HCT116 (cell line): Measurements from ENCODE around the gene CLIC5. TPM values are rescaled to one million over a fixed set of nuclear protein-coding genes. Genes with fewer than 3 reads are reported as not detected.

Source experiments
- ATAC-seq: fragments of 200-7000 bp; cut with Tn5 transposase; 2 replicates; pipeline ENCODE4 v1.9.1; 2020; ENCODE audit warnings: mild to moderate bottlenecking, moderate library complexity
- BruUV-seq: library from RNA; stranded (reverse); fragments of 400-500 nt; replicated peaks from 2 replicates; lab custom pipeline; 2021; lab: Mats Ljungman, UMichigan
- CTCF ChIA-PET: fragments of 300-600 bp; sonication (Branson Sonifier 250); formaldehyde crosslinking; loops from one replicate; lab custom pipeline; 2021; ENCODE audit warnings: antibody characterized with exemption; lab: Charles Lee
- POLR2A ChIA-PET: fragments of 300-600, 350-600 bp; sonication (Branson Sonifier 250); formaldehyde crosslinking; loops from one replicate; lab custom pipeline; 2021; ENCODE audit warnings: antibody characterized with exemption; lab: Charles Lee
- RAD21 ChIA-PET, 2 experiments: fragments of 300-600 bp; sonication (Branson Sonifier 250); formaldehyde crosslinking; loops; one replicate each; lab custom pipeline; 2023; ENCODE audit warnings: low total read pairs in 2 of 2; ENCODE audit not compliant: uncharacterized antibody in 2 of 2, unreplicated experiment in 2 of 2, low non-redundant PET in 1 of 2; lab: Charles Lee
- DNase-seq: peaks from one replicate; pipeline ENCODE4 v3.0.0-alpha.2; 2010; ENCODE audit warnings: low read depth, low spot score
- H2AFZ ChIP-seq: fragments of 200-600 bp; shearing (Covaris generic), sonication (generic); 2 replicates; pipeline ENCODE4 v1.6.1; 2017; ENCODE audit warnings: low read depth, mixed run types, mixed read lengths, antibody characterized with exemption, low read length; ENCODE audit not compliant: poor library complexity, severe bottlenecking
- H3K27ac ChIP-seq: 2 replicates; pipeline ENCODE4 v1.5.1; 2012; ENCODE audit warnings: low read depth, low read length
- H3K27me3 ChIP-seq: fragments of 200-600 bp; sonication (generic); 2 replicates; pipeline ENCODE4 v1.6.1; 2016; ENCODE audit warnings: mixed run types, low read length, mixed read lengths; ENCODE audit not compliant: insufficient read depth
- H3K36me3 ChIP-seq, 2 experiments: fragments of 200-500 bp in 1 of 2; fragments of 200-600 bp in 1 of 2; sonication (Bioruptor generic) in 1 of 2; sonication (generic) in 1 of 2; 2 replicates each; pipeline versions ENCODE4 v1.5.1 to v1.6.1; 2014 to 2016; ENCODE audit warnings: low read length in 2 of 2, inconsistent platforms in 1 of 2, mixed read lengths in 1 of 2, mixed run types in 1 of 2; ENCODE audit not compliant: insufficient read depth in 2 of 2, control insufficient read depth in 1 of 2
- H3K4me1 ChIP-seq, 2 experiments: fragments of 200-600 bp in 1 of 2; sonication (generic) in 1 of 2; 2 replicates each; pipeline versions ENCODE4 v1.5.1 to v1.6.1; 2012 to 2017; ENCODE audit warnings: low read length in 2 of 2, inconsistent platforms in 1 of 2, mild to moderate bottlenecking in 1 of 2, mixed read lengths in 1 of 2, mixed run types in 1 of 2, moderate library complexity in 1 of 2; ENCODE audit not compliant: insufficient read depth in 2 of 2, control insufficient read depth in 1 of 2
- H3K4me2 ChIP-seq: fragments of 200-600 bp; sonication (generic); 2 replicates; pipeline ENCODE4 v1.6.1; 2017; ENCODE audit warnings: mixed run types, low read length, mixed read lengths
- H3K4me3 ChIP-seq, 2 experiments: fragments of 200-600 bp in 1 of 2; sonication (generic) in 1 of 2; replicated peaks in 1 of 2; 2 replicates each; pipeline ENCODE4 v1.5.1; 2011 to 2016; ENCODE audit warnings: low read length in 2 of 2, control low read depth in 1 of 2, low read depth in 1 of 2, mild to moderate bottlenecking in 1 of 2, mixed read lengths in 1 of 2, mixed run types in 1 of 2
- H3K79me2 ChIP-seq: fragments of 200-600 bp; sonication (generic); 2 replicates; pipeline ENCODE4 v1.6.1; 2017; ENCODE audit warnings: mild to moderate bottlenecking, mixed run types, low read length, moderate library complexity, mixed read lengths; ENCODE audit not compliant: insufficient read depth
- H3K9ac ChIP-seq: fragments of 200-600 bp; sonication (generic); 2 replicates; pipeline ENCODE4 v1.6.1; 2016; ENCODE audit warnings: low read length, mixed read lengths
- H3K9me2 ChIP-seq: fragments of 200-600 bp; sonication (generic), shearing (Covaris generic); 2 replicates; pipeline ENCODE4 v1.6.1; 2017; ENCODE audit warnings: mixed run types, mild to moderate bottlenecking, moderate library complexity; ENCODE audit not compliant: insufficient read depth
- H3K9me3 ChIP-seq, 2 experiments: fragments of 200-500 bp in 1 of 2; fragments of 200-600 bp in 1 of 2; sonication (Bioruptor generic) in 1 of 2; sonication (generic) in 1 of 2; 2 replicates each; pipeline ENCODE4 v1.6.1; 2014 to 2017; ENCODE audit warnings: low read length in 2 of 2, mixed read lengths in 2 of 2, inconsistent platforms in 1 of 2, low read depth in 1 of 2, mild to moderate bottlenecking in 1 of 2, mixed run types in 1 of 2, moderate library complexity in 1 of 2; ENCODE audit not compliant: control insufficient read depth in 1 of 2, insufficient read depth in 1 of 2
- H4K20me1 ChIP-seq: fragments of 200-600 bp; sonication (generic), shearing (Covaris generic); 2 replicates; pipeline ENCODE4 v1.6.1; 2017; ENCODE audit warnings: mixed run types, mild to moderate bottlenecking, moderate library complexity; ENCODE audit not compliant: insufficient read depth
- CEBPB ChIP-seq: IDR thresholded peaks from 2 replicates; pipeline ENCODE4 v1.6.1; 2012; ENCODE audit warnings: low read depth
- EGR1 ChIP-seq: IDR thresholded peaks from 2 replicates; pipeline ENCODE4 v1.6.1; 2012; ENCODE audit warnings: low read depth
- ELF1 ChIP-seq: IDR thresholded peaks from 2 replicates; pipeline ENCODE4 v1.6.1; 2012; ENCODE audit warnings: low read depth, borderline replicate concordance
- FOSL1 ChIP-seq: IDR thresholded peaks from 2 replicates; pipeline ENCODE4 v1.6.1; 2012; ENCODE audit warnings: low read depth
- JUND ChIP-seq: IDR thresholded peaks from 2 replicates; pipeline ENCODE4 v1.6.1; 2012
- POLR2AphosphoS5 ChIP-seq: IDR thresholded peaks from 2 replicates; pipeline ENCODE4 v1.6.1; 2011; ENCODE audit warnings: mild to moderate bottlenecking, low read depth, low read length, moderate library complexity
- RAD21 ChIP-seq: IDR thresholded peaks from 2 replicates; pipeline ENCODE4 v1.6.1; 2012; ENCODE audit warnings: low read depth, mild to moderate bottlenecking
- SIN3A ChIP-seq: IDR thresholded peaks from 2 replicates; pipeline ENCODE4 v1.6.1; 2012; ENCODE audit warnings: low read depth
- ZNF274 ChIP-seq: fragments of 200-500 bp; sonication (Bioruptor generic); IDR thresholded peaks from 2 replicates; pipeline ENCODE4 v1.6.1; 2014; ENCODE audit warnings: mild to moderate bottlenecking, low read depth, low read length, inconsistent platforms
- intact Hi-C: fragments of 100-400 bp; cut with micrococcal nuclease; formaldehyde crosslinking; loops from 2 replicates; pipeline ENCODE4 v1.10.0; 2022
- total RNA-seq: library from RNA; stranded (reverse); gene quantifications from one replicate; pipeline ENCODE4 v1.2.1, GENCODE V29; 2021; ENCODE audit not compliant: unreplicated experiment
- TF ChIP-seq, protein P1 (sequence below): IDR thresholded peaks from 2 replicates; pipeline ENCODE4 v1.6.1; 2012
- TF ChIP-seq, protein P2 (sequence below), 3 experiments: fragments of 200-600 bp in 1 of 3; sonication (generic) in 1 of 3; IDR thresholded peaks in 2 of 3; conservative IDR thresholded peaks in 1 of 3; 2 replicates each; pipeline ENCODE4 v1.5.1; 2012 to 2017; ENCODE audit warnings: low read depth in 2 of 3, low read length in 2 of 3, antibody characterized with exemption in 1 of 3, borderline replicate concordance in 1 of 3, control low read depth in 1 of 3, mild to moderate bottlenecking in 1 of 3, mixed read lengths in 1 of 3, mixed run types in 1 of 3, moderate library complexity in 1 of 3; ENCODE audit not compliant: insufficient read depth in 1 of 3

The CLIC5 gene
- total RNA-seq, 1 experiment from 2014 or later: 0.20 TPM

DNA sequence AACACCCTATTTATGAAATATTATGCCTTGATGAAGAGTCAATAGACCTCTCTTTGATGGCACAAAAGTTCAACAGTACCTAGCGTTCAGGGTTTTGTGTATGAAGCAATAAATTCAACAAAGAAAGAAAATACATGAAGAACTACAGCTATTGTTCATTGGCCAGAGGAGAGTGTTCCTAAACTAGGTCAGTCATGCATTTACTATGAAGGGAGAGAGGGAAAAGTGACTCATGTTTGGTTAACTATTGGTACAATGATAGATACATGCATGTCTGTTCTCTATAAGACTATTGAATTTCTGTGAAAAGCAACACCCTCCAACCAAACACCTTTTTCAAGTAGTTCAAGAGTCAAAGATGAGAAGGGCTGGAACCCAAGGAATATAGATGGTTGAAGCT is 50.7 kb downstream of the CLIC5 start:
- H3K9me2 ChIP-seq: no peaks in the 10 kb centered on the region
- H4K20me1 ChIP-seq: no peaks in the 10 kb centered on the region
- H3K9me3 ChIP-seq: no peaks in the 10 kb centered on the region
- intact Hi-C loops: no loop called here
- DNase-seq (no peak), ATAC-seq (no peak)
- no peak overlapping the region for H3K27ac ChIP-seq
- no peaks in the 10 kb centered on the region for H3K79me2 ChIP-seq
- peaks cover 0 to 10% of the 10 kb centered on the region in 2 experiments; a peak in 2 of 4 replicates for H3K4me1 ChIP-seq
- no peaks in the 10 kb centered on the region for H3K36me3 ChIP-seq
- H3K27me3 ChIP-seq: no peaks in the 10 kb centered on the region
- CTCF ChIA-PET: no interaction called here
- H2AFZ ChIP-seq: no peak overlapping the region
- no TSS peak for BruUV-seq
- H3K9ac ChIP-seq: no peak overlapping the region
- H3K4me3 ChIP-seq: no peak overlapping the region
- POLR2A ChIA-PET: no interaction called here
- no peak overlapping the region for H3K4me2 ChIP-seq
- TF ChIP-seq RAD21 (no peak), ELF1 (no peak), EGR1 (no peak), POLR2AphosphoS5 (no peak)
- TF ChIP-seq, protein P1, sequence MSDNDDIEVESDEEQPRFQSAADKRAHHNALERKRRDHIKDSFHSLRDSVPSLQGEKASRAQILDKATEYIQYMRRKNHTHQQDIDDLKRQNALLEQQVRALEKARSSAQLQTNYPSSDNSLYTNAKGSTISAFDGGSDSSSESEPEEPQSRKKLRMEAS: no peak
- TF ChIP-seq, protein P2, sequence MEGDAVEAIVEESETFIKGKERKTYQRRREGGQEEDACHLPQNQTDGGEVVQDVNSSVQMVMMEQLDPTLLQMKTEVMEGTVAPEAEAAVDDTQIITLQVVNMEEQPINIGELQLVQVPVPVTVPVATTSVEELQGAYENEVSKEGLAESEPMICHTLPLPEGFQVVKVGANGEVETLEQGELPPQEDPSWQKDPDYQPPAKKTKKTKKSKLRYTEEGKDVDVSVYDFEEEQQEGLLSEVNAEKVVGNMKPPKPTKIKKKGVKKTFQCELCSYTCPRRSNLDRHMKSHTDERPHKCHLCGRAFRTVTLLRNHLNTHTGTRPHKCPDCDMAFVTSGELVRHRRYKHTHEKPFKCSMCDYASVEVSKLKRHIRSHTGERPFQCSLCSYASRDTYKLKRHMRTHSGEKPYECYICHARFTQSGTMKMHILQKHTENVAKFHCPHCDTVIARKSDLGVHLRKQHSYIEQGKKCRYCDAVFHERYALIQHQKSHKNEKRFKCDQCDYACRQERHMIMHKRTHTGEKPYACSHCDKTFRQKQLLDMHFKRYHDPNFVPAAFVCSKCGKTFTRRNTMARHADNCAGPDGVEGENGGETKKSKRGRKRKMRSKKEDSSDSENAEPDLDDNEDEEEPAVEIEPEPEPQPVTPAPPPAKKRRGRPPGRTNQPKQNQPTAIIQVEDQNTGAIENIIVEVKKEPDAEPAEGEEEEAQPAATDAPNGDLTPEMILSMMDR (IDR thresholded peaks at IDR 0.05 in 2 of 3, conservative IDR thresholded peaks at IDR 0.05 in 1 of 3; ENCODE audit: borderline replicate concordance in 1 of 3, insufficient read depth in 1 of 3, low read depth in 2 of 3, low read length in 2 of 3): no peak
- RAD21 ChIA-PET: no interaction called here

DNA sequence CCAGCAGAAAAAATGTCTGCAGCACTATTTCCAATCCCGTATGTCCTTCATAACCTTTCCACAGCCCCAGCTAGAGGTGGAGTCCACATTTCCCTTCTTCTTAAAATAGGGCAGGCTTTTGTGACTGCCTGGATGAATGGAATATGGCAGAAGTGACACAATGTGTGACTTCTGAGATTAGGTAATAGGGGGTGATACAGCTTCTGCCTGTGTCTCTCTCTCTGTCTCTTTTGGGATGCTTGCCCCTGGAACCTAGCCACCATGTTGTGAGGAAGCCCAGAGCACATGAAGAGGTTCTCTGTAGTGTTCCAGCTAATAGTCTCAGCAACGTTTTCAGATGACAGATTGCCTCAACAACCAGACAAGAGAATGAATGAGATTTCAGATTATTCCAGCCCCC is 51.4 kb downstream of the CLIC5 start:
- H3K4me3 ChIP-seq: no peak overlapping the region
- ATAC-seq (no peak), DNase-seq (no peak)
- ChIA-PET POLR2A (no interaction called here), CTCF (no interaction called here), RAD21 (no interaction called here)
- no peaks in the 10 kb centered on the region for H3K9me2 ChIP-seq
- no peak for TF ChIP-seq JUND
- TF ChIP-seq ZNF274: no peak
- TF ChIP-seq SIN3A: no peak
- TF ChIP-seq FOSL1: no peak
- no peak for TF ChIP-seq CEBPB
- TF ChIP-seq, protein P2 (IDR thresholded peaks at IDR 0.05 in 2 of 3, conservative IDR thresholded peaks at IDR 0.05 in 1 of 3; ENCODE audit: borderline replicate concordance in 1 of 3, insufficient read depth in 1 of 3, low read depth in 2 of 3, low read length in 2 of 3): no peak
- BruUV-seq: no TSS peak
- peaks cover 0 to 10% of the 10 kb centered on the region in 2 experiments; a peak in 2 of 4 replicates for H3K4me1 ChIP-seq
- no peaks in the 10 kb centered on the region for H3K36me3 ChIP-seq
- H2AFZ ChIP-seq: no peak overlapping the region
- H3K27ac ChIP-seq: no peak overlapping the region
- no peak overlapping the region for H3K4me2 ChIP-seq
- H3K79me2 ChIP-seq: no peaks in the 10 kb centered on the region
- no peak overlapping the region for H3K9ac ChIP-seq
- H3K9me3 ChIP-seq: no peaks in the 10 kb centered on the region
- no peaks in the 10 kb centered on the region for H4K20me1 ChIP-seq
- intact Hi-C loops: no loop called here
- no peaks in the 10 kb centered on the region for H3K27me3 ChIP-seq
